ENCODE data around the gene OR8G5. TPM values are rescaled to one million over a fixed set of nuclear protein-coding genes. Genes with fewer than 3 reads are reported as not detected.
"Not testable (repeated sequence)": the region's sequence is repeated elsewhere in the genome, so short reads cannot be mapped to it uniquely, and the experiment has no call there.

The OR8G5 gene
- total RNA-seq, 1 experiment from 2014 or later: not detected

DNA sequence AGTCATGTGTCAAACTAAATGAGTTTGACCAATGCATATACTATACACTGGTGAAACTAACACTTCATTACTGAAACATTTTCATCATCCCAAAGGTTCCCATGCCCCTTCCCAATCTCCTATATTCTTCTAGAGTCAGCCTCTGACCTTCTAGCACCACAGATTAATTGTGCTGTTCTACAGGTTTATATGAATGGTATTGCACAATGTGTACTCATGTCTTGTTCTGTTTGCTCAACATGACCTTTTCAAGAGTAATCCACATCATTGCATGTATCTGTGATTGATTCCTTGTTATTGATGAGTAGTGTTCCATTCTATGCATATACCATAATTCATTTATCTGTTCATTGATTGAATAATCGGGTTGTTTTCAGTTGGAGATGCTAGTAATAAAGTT lies 22.8 kb upstream of the OR8G5 start:
- Histone ChIP-seq H3K36me3 (ENCODE audit: insufficient read depth, low read length, poor library complexity, severe bottlenecking) (no peaks in the 10 kb centered on the region), H3K4me3 (ENCODE audit: low read depth, low read length, poor library complexity, severe bottlenecking) (no peak overlapping the region), H3K27me3 (replicated peaks; ENCODE audit: insufficient read depth, low read depth, low read length, poor library complexity) (no peaks in the 10 kb centered on the region), H3K27ac (ENCODE audit: low read depth, low read length, poor library complexity, severe bottlenecking) (no peak overlapping the region), H3K9me3 (ENCODE audit: low read depth, low read length, poor library complexity, severe bottlenecking) (no peaks in the 10 kb centered on the region), H3K4me1 (ENCODE audit: insufficient read depth, low read length, poor library complexity, severe bottlenecking) (no peaks in the 10 kb centered on the region)
- no peak for DNase-seq (ENCODE audit: low spot score)
- CTCF ChIA-PET: no interaction called here
- no TSS peak for BruUV-seq (replicated peaks)
- no peak for TF ChIP-seq EZH2 (IDR thresholded peaks at IDR 0.05; ENCODE audit: borderline replicate concordance, low read depth, low read length, poor library complexity, severe bottlenecking)
- TF ChIP-seq, protein P1, sequence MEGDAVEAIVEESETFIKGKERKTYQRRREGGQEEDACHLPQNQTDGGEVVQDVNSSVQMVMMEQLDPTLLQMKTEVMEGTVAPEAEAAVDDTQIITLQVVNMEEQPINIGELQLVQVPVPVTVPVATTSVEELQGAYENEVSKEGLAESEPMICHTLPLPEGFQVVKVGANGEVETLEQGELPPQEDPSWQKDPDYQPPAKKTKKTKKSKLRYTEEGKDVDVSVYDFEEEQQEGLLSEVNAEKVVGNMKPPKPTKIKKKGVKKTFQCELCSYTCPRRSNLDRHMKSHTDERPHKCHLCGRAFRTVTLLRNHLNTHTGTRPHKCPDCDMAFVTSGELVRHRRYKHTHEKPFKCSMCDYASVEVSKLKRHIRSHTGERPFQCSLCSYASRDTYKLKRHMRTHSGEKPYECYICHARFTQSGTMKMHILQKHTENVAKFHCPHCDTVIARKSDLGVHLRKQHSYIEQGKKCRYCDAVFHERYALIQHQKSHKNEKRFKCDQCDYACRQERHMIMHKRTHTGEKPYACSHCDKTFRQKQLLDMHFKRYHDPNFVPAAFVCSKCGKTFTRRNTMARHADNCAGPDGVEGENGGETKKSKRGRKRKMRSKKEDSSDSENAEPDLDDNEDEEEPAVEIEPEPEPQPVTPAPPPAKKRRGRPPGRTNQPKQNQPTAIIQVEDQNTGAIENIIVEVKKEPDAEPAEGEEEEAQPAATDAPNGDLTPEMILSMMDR (conservative IDR thresholded peaks at IDR 0.05; ENCODE audit: low read depth, low read length): no peak
- intact Hi-C loops (cut with micrococcal nuclease; ENCODE audit: unreplicated experiment): no loop called here
- POLR2A ChIA-PET (ENCODE audit: low non-redundant PET): no interaction called here

DNA sequence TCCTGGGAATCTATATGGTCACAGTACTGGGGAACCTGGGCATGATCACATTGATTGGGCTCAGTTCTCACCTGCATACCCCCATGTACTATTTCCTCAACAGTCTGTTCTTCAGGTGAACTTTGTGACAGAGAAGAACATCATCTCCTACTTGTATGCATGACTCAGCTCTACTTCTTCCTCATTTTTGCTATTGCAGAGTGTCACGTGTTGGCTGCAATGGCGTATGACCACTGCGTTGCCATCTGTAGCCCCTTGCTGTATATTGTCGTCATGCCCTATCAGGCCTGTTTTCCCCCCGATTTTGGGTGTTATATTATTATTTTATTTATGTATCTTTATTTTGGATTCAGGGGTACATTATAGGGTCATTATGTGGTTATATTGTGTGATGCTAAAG lies 17.7 kb upstream of the OR8G5 start:
- ChIA-PET CTCF (no interaction called here), POLR2A (ENCODE audit: low non-redundant PET) (no interaction called here)
- DNase-seq (ENCODE audit: low spot score): no peak
- H3K27me3 ChIP-seq (replicated peaks; ENCODE audit: insufficient read depth, low read depth, low read length, poor library complexity): peaks cover 3% of the 10 kb centered on the region
- H3K4me1 ChIP-seq (ENCODE audit: insufficient read depth, low read length, poor library complexity, severe bottlenecking): no peaks in the 10 kb centered on the region
- no peak overlapping the region for H3K27ac ChIP-seq (ENCODE audit: low read depth, low read length, poor library complexity, severe bottlenecking)
- no peaks in the 10 kb centered on the region for H3K9me3 ChIP-seq (ENCODE audit: low read depth, low read length, poor library complexity, severe bottlenecking)
- intact Hi-C loops (cut with micrococcal nuclease; ENCODE audit: unreplicated experiment): no loop called here
- no peaks in the 10 kb centered on the region for H3K36me3 ChIP-seq (ENCODE audit: insufficient read depth, low read length, poor library complexity, severe bottlenecking)
- no peak overlapping the region for H3K4me3 ChIP-seq (ENCODE audit: low read depth, low read length, poor library complexity, severe bottlenecking)
- TF ChIP-seq, protein P1 (conservative IDR thresholded peaks at IDR 0.05; ENCODE audit: low read depth, low read length): no peak
- TF ChIP-seq EZH2 (IDR thresholded peaks at IDR 0.05; ENCODE audit: borderline replicate concordance, low read depth, low read length, poor library complexity, severe bottlenecking): no peak
- no TSS peak for BruUV-seq (replicated peaks)

DNA sequence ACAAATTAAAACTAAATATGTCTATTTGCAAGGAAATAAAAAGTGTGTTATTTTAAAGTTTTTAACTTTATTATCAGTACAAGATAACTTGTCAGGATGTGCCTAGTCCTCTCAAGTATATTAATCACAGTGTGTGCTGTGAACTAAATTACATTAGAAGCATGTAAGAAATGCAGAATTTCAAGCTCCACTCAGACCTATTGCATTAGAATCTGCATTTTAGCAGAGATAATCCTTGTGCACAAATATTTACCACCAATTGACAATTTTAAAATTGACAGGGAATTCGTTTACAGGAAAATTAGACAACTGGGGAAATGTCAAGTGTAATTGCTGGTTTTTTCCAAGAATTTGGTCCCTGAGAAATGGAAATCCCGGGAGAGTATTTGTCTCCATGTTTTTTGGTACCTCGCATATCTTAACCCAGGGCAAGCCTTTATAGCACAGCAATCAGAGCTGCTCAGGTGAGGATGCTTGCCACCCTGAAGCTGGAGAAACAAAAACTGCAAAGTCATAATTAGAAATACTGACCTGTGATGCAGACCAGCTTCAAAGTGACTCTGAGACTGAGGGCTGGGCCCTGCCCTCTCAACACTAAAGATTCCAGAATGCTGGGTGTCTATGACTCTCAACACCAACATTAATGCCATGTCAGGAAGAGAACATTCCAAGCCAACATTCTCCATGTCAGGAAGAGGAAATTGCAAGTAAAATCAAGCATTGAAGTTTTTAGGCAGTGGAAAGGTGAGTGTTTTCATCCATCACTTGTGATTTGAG lies 15.4 kb upstream of the OR8G5 start, which contains the start of gene OR8G1:
Gene OR8G1, plus strand, starts transcription at position 475 of the 777 bp plus-strand sequence. CDS start 8,581 bp downstream, outside the sequence.
- no peak within 1 kb of the TSS for H3K27ac ChIP-seq (ENCODE audit: low read depth, low read length, poor library complexity, severe bottlenecking)
- H3K4me1 ChIP-seq (ENCODE audit: insufficient read depth, low read length, poor library complexity, severe bottlenecking): no peaks in the 10 kb centered on the region
- ChIA-PET CTCF (no interaction called here), POLR2A (ENCODE audit: low non-redundant PET) (interaction anchor here (0.5 kb wide), 1 partner anchor 457 kb away, joined by 3 read pairs; no protein-coding TSS in a partner anchor)
- no TSS peak for BruUV-seq (replicated peaks)
- no peak for DNase-seq (ENCODE audit: low spot score)
- intact Hi-C loops (cut with micrococcal nuclease; ENCODE audit: unreplicated experiment): no loop called here
- no peak for TF ChIP-seq EZH2 (IDR thresholded peaks at IDR 0.05; ENCODE audit: borderline replicate concordance, low read depth, low read length, poor library complexity, severe bottlenecking)
- TF ChIP-seq, protein P1 (conservative IDR thresholded peaks at IDR 0.05; ENCODE audit: low read depth, low read length): no peak
- peaks cover 5% of the 10 kb centered on the region for H3K27me3 ChIP-seq (replicated peaks; ENCODE audit: insufficient read depth, low read depth, low read length, poor library complexity)
- no peak within 1 kb of the TSS for H3K4me3 ChIP-seq (ENCODE audit: low read depth, low read length, poor library complexity, severe bottlenecking)
- no peaks in the 10 kb centered on the region for H3K9me3 ChIP-seq (ENCODE audit: low read depth, low read length, poor library complexity, severe bottlenecking)
- no peaks in the 10 kb centered on the region for H3K36me3 ChIP-seq (ENCODE audit: insufficient read depth, low read length, poor library complexity, severe bottlenecking)

DNA sequence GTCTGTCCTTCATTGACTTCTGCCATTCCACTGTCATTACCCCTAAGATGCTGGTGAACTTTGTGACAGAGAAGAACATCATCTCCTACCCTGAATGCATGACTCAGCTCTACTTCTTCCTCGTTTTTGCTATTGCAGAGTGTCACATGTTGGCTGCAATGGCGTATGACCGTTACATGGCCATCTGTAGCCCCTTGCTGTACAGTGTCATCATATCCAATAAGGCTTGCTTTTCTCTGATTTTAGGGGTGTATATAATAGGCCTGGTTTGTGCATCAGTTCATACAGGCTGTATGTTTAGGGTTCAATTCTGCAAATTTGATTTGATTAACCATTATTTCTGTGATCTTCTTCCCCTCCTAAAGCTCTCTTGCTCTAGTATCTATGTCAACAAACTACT lies 6.3 kb upstream of the OR8G5 start:
- H3K4me1 ChIP-seq (ENCODE audit: insufficient read depth, low read length, poor library complexity, severe bottlenecking); DNase-seq (ENCODE audit: low spot score); H3K4me3 ChIP-seq (ENCODE audit: low read depth, low read length, poor library complexity, severe bottlenecking); BruUV-seq (replicated peaks); H3K36me3 ChIP-seq (ENCODE audit: insufficient read depth, low read length, poor library complexity, severe bottlenecking); H3K27me3 ChIP-seq (replicated peaks; ENCODE audit: insufficient read depth, low read depth, low read length, poor library complexity); intact Hi-C loops (cut with micrococcal nuclease; ENCODE audit: unreplicated experiment); H3K9me3 ChIP-seq (ENCODE audit: low read depth, low read length, poor library complexity, severe bottlenecking); CTCF ChIA-PET; POLR2A ChIA-PET (ENCODE audit: low non-redundant PET); H3K27ac ChIP-seq (ENCODE audit: low read depth, low read length, poor library complexity, severe bottlenecking): not testable (repeated sequence)

DNA sequence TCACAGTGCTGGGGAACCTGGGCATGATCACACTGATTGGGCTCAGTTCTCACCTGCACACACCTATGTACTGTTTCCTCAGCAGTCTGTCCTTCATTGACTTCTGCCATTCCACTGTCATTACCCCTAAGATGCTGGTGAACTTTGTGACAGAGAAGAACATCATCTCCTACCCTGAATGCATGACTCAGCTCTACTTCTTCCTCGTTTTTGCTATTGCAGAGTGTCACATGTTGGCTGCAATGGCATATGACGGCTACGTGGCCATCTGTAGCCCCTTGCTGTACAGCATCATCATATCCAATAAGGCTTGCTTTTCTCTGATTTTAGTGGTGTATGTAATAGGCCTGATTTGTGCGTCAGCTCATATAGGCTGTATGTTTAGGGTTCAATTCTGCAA lies 8.9 kb downstream of the OR8G5 start:
- H3K27me3 ChIP-seq (replicated peaks; ENCODE audit: insufficient read depth, low read depth, low read length, poor library complexity); BruUV-seq (replicated peaks); H3K4me3 ChIP-seq (ENCODE audit: low read depth, low read length, poor library complexity, severe bottlenecking); H3K36me3 ChIP-seq (ENCODE audit: insufficient read depth, low read length, poor library complexity, severe bottlenecking); H3K4me1 ChIP-seq (ENCODE audit: insufficient read depth, low read length, poor library complexity, severe bottlenecking); DNase-seq (ENCODE audit: low spot score); H3K9me3 ChIP-seq (ENCODE audit: low read depth, low read length, poor library complexity, severe bottlenecking); CTCF ChIA-PET; intact Hi-C loops (cut with micrococcal nuclease; ENCODE audit: unreplicated experiment); POLR2A ChIA-PET (ENCODE audit: low non-redundant PET); H3K27ac ChIP-seq (ENCODE audit: low read depth, low read length, poor library complexity, severe bottlenecking): not testable (repeated sequence)

Data from A673 (cell line).